ACC112 (cell line): Measurements from ENCODE around the gene SHISA7.

Experiments
- H2AFZ ChIP-seq: fragments of 200-600 bp; sonication (generic); one replicate; pipeline ENCODE4 v1.6.0; 2017; ENCODE audit warnings: antibody characterized with exemption, low read length; ENCODE audit not compliant: unreplicated experiment
- H3K27ac ChIP-seq: fragments of 200-600 bp; sonication (generic); 2 replicates; pipeline ENCODE4 v1.5.1; 2014; ENCODE audit warnings: low read depth, mild to moderate bottlenecking, antibody characterized with exemption, low read length, moderate library complexity
- H3K27me3 ChIP-seq: fragments of 200-600 bp; sonication (generic); 2 replicates; pipeline ENCODE4 v1.6.1; 2014; ENCODE audit warnings: mild to moderate bottlenecking, antibody characterized with exemption, low read length, moderate library complexity, mixed read lengths; ENCODE audit not compliant: insufficient read depth
- H3K36me3 ChIP-seq: fragments of 200-600 bp; sonication (generic); 2 replicates; pipeline ENCODE4 v1.6.1; 2016; ENCODE audit warnings: mild to moderate bottlenecking, antibody characterized with exemption, low read length, moderate library complexity, mixed read lengths; ENCODE audit not compliant: insufficient read depth
- H3K4me1 ChIP-seq: fragments of 200-600 bp; sonication (generic); one replicate; pipeline ENCODE4 v1.6.1; 2016; ENCODE audit warnings: low read length, mixed read lengths; ENCODE audit not compliant: insufficient read depth, unreplicated experiment, control insufficient read depth
- H3K4me3 ChIP-seq: fragments of 200-600 bp; sonication (generic); 2 replicates; pipeline ENCODE4 v1.5.1; 2014; ENCODE audit warnings: mild to moderate bottlenecking, low read depth, low read length
- H3K79me2 ChIP-seq: fragments of 200-600 bp; sonication (generic); one replicate; pipeline ENCODE4 v1.6.0; 2016; ENCODE audit warnings: low read length; ENCODE audit not compliant: control insufficient read depth, unreplicated experiment, insufficient read depth

SHISA7 gene

GRCh38 chr19:55479451-55480230 lies 36.5 kb upstream of the SHISA7 start:
- Histone ChIP-seq H3K4me1 (peaks cover 9% of the 10 kb centered on the region), H2AFZ (no peak overlapping the region), H3K36me3 (no peaks in the 10 kb centered on the region), H3K27ac (no peak overlapping the region), H3K27me3 (no peaks in the 10 kb centered on the region), H3K79me2 (peaks cover 8% of the 10 kb centered on the region), H3K4me3 (no peak overlapping the region)

- Histone ChIP-seq H3K27me3 (no peaks in the 10 kb centered on the region), H2AFZ (no peak overlapping the region), H3K36me3 (no peaks in the 10 kb centered on the region), H3K27ac (no peak overlapping the region), H3K4me1 (peaks cover 6% of the 10 kb centered on the region), H3K4me3 (no peak overlapping the region), H3K79me2 (peaks cover 8% of the 10 kb centered on the region)
These were observed 35.9 kb upstream of the SHISA7 start for GRCh38 chr19:55479045-55479444.

- Histone ChIP-seq H3K4me1 (peaks cover 6% of the 10 kb centered on the region), H3K27me3 (no peaks in the 10 kb centered on the region), H3K4me3 (no peak overlapping the region), H3K27ac (no peak overlapping the region), H3K36me3 (no peaks in the 10 kb centered on the region), H2AFZ (no peak overlapping the region), H3K79me2 (peaks cover 8% of the 10 kb centered on the region)
These were observed 35.3 kb upstream of the SHISA7 start for GRCh38 chr19:55478364-55478763.

- no peak overlapping the region for H2AFZ ChIP-seq
- no peaks in the 10 kb centered on the region for H3K36me3 ChIP-seq
- no peak overlapping the region for H3K27ac ChIP-seq
- H3K27me3 ChIP-seq, result no peaks in the 10 kb centered on the region
- H3K4me1 ChIP-seq, result peaks cover 6% of the 10 kb centered on the region
- peaks cover 8% of the 10 kb centered on the region for H3K79me2 ChIP-seq
- peak overlapping the region; percentile 92 for H3K4me3 ChIP-seq
These were observed 34.8 kb upstream of the SHISA7 start for GRCh38 chr19:55477905-55478304.

- Histone ChIP-seq H3K36me3 (no peaks in the 10 kb centered on the region), H2AFZ (peak within 1 kb of the TSS; percentile 70), H3K4me3 (peak within 1 kb of the TSS; percentile 92), H3K27me3 (no peaks in the 10 kb centered on the region), H3K4me1 (peaks cover 6% of the 10 kb centered on the region), H3K79me2 (peaks cover 8% of the 10 kb centered on the region), H3K27ac (peak within 1 kb of the TSS; percentile 82)
These were observed 33.1 kb upstream of the SHISA7 start, which contains the start of gene ZNF628 for GRCh38 chr19:55476100-55476775. Gene ZNF628 (plus strand): TSS chr19:55476617. CDS start chr19:55479911, 3,294 bp downstream.

- Histone ChIP-seq H3K4me3 (no peak overlapping the region), H3K27ac (no peak overlapping the region), H3K79me2 (peaks cover 8% of the 10 kb centered on the region), H3K36me3 (no peaks in the 10 kb centered on the region), H3K27me3 (no peaks in the 10 kb centered on the region), H3K4me1 (peaks cover 6% of the 10 kb centered on the region), H2AFZ (no peak overlapping the region)
These were observed 31.5 kb upstream of the SHISA7 start for GRCh38 chr19:55474269-55475265.

- no peak overlapping the region for H3K4me3 ChIP-seq
- no peaks in the 10 kb centered on the region for H3K36me3 ChIP-seq
- H3K4me1 ChIP-seq, result peaks cover 6% of the 10 kb centered on the region
- no peak overlapping the region for H2AFZ ChIP-seq
- H3K27ac ChIP-seq, result no peak overlapping the region
- no peaks in the 10 kb centered on the region for H3K27me3 ChIP-seq
- peaks cover 8% of the 10 kb centered on the region for H3K79me2 ChIP-seq
These were observed 30.3 kb upstream of the SHISA7 start for GRCh38 chr19:55473225-55474012.

- Histone ChIP-seq H3K36me3 (no peaks in the 10 kb centered on the region), H3K27ac (no peak overlapping the region), H3K4me1 (peaks cover 7% of the 10 kb centered on the region), H3K4me3 (no peak overlapping the region), H3K79me2 (no peaks in the 10 kb centered on the region), H2AFZ (no peak overlapping the region), H3K27me3 (no peaks in the 10 kb centered on the region)
These were observed 29.4 kb upstream of the SHISA7 start for GRCh38 chr19:55472463-55472862.

GRCh38 chr19:55471266-55471665 lies 28.2 kb upstream of the SHISA7 start:
- Histone ChIP-seq H3K4me1 (peaks cover 10% of the 10 kb centered on the region), H3K27me3 (no peaks in the 10 kb centered on the region), H3K36me3 (no peaks in the 10 kb centered on the region), H3K4me3 (no peak overlapping the region), H3K79me2 (no peaks in the 10 kb centered on the region), H3K27ac (no peak overlapping the region), H2AFZ (no peak overlapping the region)

- Histone ChIP-seq H3K27me3 (no peaks in the 10 kb centered on the region), H3K36me3 (no peaks in the 10 kb centered on the region), H3K27ac (no peak overlapping the region), H3K4me3 (no peak overlapping the region), H3K79me2 (no peaks in the 10 kb centered on the region), H2AFZ (peak overlapping the region; percentile 75), H3K4me1 (peaks cover 10% of the 10 kb centered on the region)
These were observed 24.9 kb upstream of the SHISA7 start for GRCh38 chr19:55468054-55468393.
